Neural cell (in vitro differentiated cells): ENCODE data around the gene PSPN. TPM values are rescaled to one million over a fixed set of nuclear protein-coding genes. Genes with fewer than 3 reads are reported as not detected.
A peak's percentile ranks its signal among the peaks of the same experiment; 100 is the strongest.

ENCODE experiments used
- H2AFZ ChIP-seq: fragments of 200-600, 300-800 bp; sonication (generic), shearing (Covaris generic); 2 replicates; pipeline ENCODE4 v1.6.0; 2014; ENCODE audit warnings: low read depth, mild to moderate bottlenecking, antibody characterized with exemption, low read length, moderate library complexity
- H3F3A ChIP-seq: fragments of 200-600 bp; shearing (Covaris generic); 2 replicates; pipeline ENCODE4 v1.6.1; 2016; ENCODE audit warnings: mild to moderate bottlenecking, moderate library complexity, mixed read lengths, antibody characterized with exemption, low read length; ENCODE audit not compliant: insufficient read depth, poor library complexity, severe bottlenecking
- H3K27ac ChIP-seq: fragments of 200-600, 300-800 bp; sonication (generic), shearing (Covaris generic); 2 replicates; pipeline ENCODE4 v1.5.1; 2014; ENCODE audit warnings: mild to moderate bottlenecking, low read length, moderate library complexity
- H3K27me3 ChIP-seq: fragments of 300-800, 200-600 bp; sonication (generic), shearing (Covaris generic); 2 replicates; pipeline ENCODE4 v1.6.0; 2014; ENCODE audit warnings: mild to moderate bottlenecking, low read depth, low read length, moderate library complexity; ENCODE audit not compliant: insufficient read depth
- H3K36me3 ChIP-seq: fragments of 300-800, 200-600 bp; sonication (generic), shearing (Covaris generic); 2 replicates; pipeline ENCODE4 v1.5.1; 2014; ENCODE audit warnings: mild to moderate bottlenecking, antibody characterized with exemption, low read length, moderate library complexity; ENCODE audit not compliant: insufficient read depth
- H3K4me2 ChIP-seq: fragments of 300-800, 200-600 bp; sonication (generic), shearing (Covaris generic); 2 replicates; pipeline ENCODE4 v1.6.0; 2014; ENCODE audit warnings: mild to moderate bottlenecking, low read length
- H3K4me3 ChIP-seq: fragments of 300-800, 200-600 bp; sonication (generic), shearing (Covaris generic); 2 replicates; pipeline ENCODE4 v1.5.1; 2014; ENCODE audit warnings: mild to moderate bottlenecking, low read length, moderate library complexity
- H3K79me2 ChIP-seq: fragments of 200-600 bp; shearing (Covaris generic); replicated peaks from 2 replicates; pipeline ENCODE4 v1.6.0; 2014; ENCODE audit warnings: mild to moderate bottlenecking, low read length, moderate library complexity; ENCODE audit not compliant: insufficient read depth
- H3K9ac ChIP-seq: fragments of 300-800, 200-600 bp; sonication (generic), shearing (Covaris generic); 2 replicates; pipeline ENCODE4 v1.6.1; 2016; ENCODE audit warnings: mild to moderate bottlenecking, low read length, mixed read lengths
- H3K9me2 ChIP-seq: fragments of 200-600 bp; shearing (Covaris generic); 2 replicates; pipeline ENCODE4 v1.6.1; 2016; ENCODE audit warnings: mild to moderate bottlenecking, low read length, mixed read lengths; ENCODE audit not compliant: insufficient read depth
- H3K9me3 ChIP-seq: fragments of 200-600, 300-800 bp; sonication (generic), shearing (Covaris generic); 2 replicates; pipeline ENCODE4 v1.6.1; 2016; ENCODE audit warnings: mild to moderate bottlenecking, mixed run types, low read length, moderate library complexity, mixed read lengths
- H4K20me1 ChIP-seq: fragments of 200-600 bp; shearing (Covaris generic); 2 replicates; pipeline ENCODE4 v1.6.1; 2016; ENCODE audit warnings: mild to moderate bottlenecking, mixed run types; ENCODE audit not compliant: insufficient read depth
- EP300 ChIP-seq: fragments of 450-650 bp; conservative IDR thresholded peaks from 2 replicates; pipeline ENCODE4 v1.6.1; 2014; ENCODE audit warnings: antibody characterized with exemption, mild to moderate bottlenecking, moderate library complexity; ENCODE audit not compliant: poor library complexity, severe bottlenecking
- EZH2 ChIP-seq: fragments of 200-600, 300-800 bp; shearing (Covaris generic), sonication (generic); IDR thresholded peaks from 2 replicates; pipeline ENCODE4 v1.6.1; 2014; ENCODE audit warnings: antibody characterized with exemption, low read length, borderline replicate concordance, mild to moderate bottlenecking; ENCODE audit not compliant: insufficient read depth, poor library complexity, severe bottlenecking
- RAD21 ChIP-seq: fragments of 450-650 bp; conservative IDR thresholded peaks from 2 replicates; pipeline ENCODE4 v1.6.1; 2014; ENCODE audit warnings: antibody characterized with exemption, mild to moderate bottlenecking, moderate library complexity
- TAF1 ChIP-seq: IDR thresholded peaks from 2 replicates; pipeline ENCODE4 v1.6.1; 2012; ENCODE audit warnings: low read depth
- polyA plus RNA-seq: library from polyadenylated mRNA; depleted of rRNA; stranded (reverse); fragments of >200 nt; gene quantifications from 2 replicates; pipeline ENCODE4 v1.2.3, GENCODE V29; 2014
- TF ChIP-seq, protein P1 (sequence below): fragments of 450-650 bp; IDR thresholded peaks from 2 replicates; pipeline ENCODE4 v1.5.1; 2014; ENCODE audit warnings: antibody characterized with exemption, mild to moderate bottlenecking, moderate library complexity; ENCODE audit not compliant: poor library complexity, severe bottlenecking
- TF ChIP-seq, protein P2 (sequence below): IDR thresholded peaks from 2 replicates; pipeline ENCODE4 v1.6.1; 2012; ENCODE audit warnings: borderline replicate concordance

PSPN gene
- polyA plus RNA-seq, 1 donor from 2014 or later: 1.5 TPM

DNA sequence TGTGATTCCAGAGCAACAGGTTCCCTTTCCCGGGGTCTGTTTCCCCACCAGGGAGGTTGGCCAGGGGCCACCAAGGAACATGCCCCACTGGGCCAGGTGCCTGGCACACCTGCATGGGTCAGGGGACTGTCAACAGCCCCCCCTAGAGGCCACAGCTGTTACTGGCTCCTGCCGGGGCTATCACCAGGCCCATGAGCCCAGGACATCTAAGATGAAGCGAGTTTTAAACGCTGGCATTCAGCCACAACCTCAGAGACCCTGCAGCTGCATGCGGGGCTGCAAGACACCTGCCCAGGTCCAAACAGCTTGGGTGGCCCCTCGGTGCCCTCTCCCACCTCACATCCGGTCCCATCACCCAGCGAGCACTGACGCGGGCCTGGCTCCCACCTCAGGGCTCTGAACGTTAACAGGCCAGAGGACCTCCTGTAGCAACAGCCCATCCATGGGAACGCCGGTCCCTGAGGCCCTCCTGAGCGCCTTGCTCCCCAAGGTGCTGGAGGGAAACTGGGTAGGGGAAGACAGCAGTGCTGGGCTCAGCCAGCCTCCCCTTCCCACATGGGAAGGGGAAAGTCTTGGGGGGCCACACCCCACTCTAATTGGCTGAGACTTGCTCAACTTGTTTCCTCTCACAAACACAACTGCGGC is 36.8 kb upstream of the PSPN start:
- no peaks in the 10 kb centered on the region for H3K9me3 ChIP-seq
- H3K27me3 ChIP-seq: no peaks in the 10 kb centered on the region
- H3K79me2 ChIP-seq: no peaks in the 10 kb centered on the region
- H2AFZ ChIP-seq: no peak overlapping the region
- H3K36me3 ChIP-seq: no peaks in the 10 kb centered on the region
- H3K4me2 ChIP-seq: no peak overlapping the region
- TF ChIP-seq EP300: no peak
- TF ChIP-seq, protein P1, sequence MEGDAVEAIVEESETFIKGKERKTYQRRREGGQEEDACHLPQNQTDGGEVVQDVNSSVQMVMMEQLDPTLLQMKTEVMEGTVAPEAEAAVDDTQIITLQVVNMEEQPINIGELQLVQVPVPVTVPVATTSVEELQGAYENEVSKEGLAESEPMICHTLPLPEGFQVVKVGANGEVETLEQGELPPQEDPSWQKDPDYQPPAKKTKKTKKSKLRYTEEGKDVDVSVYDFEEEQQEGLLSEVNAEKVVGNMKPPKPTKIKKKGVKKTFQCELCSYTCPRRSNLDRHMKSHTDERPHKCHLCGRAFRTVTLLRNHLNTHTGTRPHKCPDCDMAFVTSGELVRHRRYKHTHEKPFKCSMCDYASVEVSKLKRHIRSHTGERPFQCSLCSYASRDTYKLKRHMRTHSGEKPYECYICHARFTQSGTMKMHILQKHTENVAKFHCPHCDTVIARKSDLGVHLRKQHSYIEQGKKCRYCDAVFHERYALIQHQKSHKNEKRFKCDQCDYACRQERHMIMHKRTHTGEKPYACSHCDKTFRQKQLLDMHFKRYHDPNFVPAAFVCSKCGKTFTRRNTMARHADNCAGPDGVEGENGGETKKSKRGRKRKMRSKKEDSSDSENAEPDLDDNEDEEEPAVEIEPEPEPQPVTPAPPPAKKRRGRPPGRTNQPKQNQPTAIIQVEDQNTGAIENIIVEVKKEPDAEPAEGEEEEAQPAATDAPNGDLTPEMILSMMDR: peak; percentile 37
- no peaks in the 10 kb centered on the region for H3K9me2 ChIP-seq
- H3K9ac ChIP-seq: no peak overlapping the region
- H3F3A ChIP-seq: no peaks in the 10 kb centered on the region
- H3K4me3 ChIP-seq: no peak overlapping the region
- no peaks in the 10 kb centered on the region for H4K20me1 ChIP-seq
- no peak overlapping the region for H3K27ac ChIP-seq

DNA sequence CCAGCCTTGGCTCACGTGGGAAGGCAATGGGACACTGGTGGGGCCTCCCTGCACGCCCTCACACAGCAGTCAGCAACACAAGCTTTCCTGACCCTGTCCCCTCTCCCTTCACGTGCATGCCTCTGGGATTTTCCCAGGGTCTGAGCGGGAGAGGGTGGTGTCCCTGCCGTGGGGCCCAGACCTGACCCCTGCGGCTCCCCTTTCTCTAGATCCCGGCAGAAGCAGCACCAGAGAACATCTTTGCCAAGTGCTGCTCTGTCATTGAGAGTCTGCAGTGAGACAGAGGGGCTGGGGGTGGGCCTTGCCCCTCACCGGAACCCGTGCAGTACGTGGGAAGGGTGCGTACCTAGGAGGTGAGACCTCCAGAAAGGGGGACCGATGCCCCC is 36.3 kb upstream of the PSPN start:
- no peak overlapping the region for H3K27ac ChIP-seq
- H4K20me1 ChIP-seq: no peaks in the 10 kb centered on the region
- H3K9me2 ChIP-seq: no peaks in the 10 kb centered on the region
- no peaks in the 10 kb centered on the region for H3K27me3 ChIP-seq
- H3K4me2 ChIP-seq: no peak overlapping the region
- TF ChIP-seq, protein P1: no peak
- TF ChIP-seq EZH2 (no peak), TAF1 (no peak)
- TF ChIP-seq, protein P2, sequence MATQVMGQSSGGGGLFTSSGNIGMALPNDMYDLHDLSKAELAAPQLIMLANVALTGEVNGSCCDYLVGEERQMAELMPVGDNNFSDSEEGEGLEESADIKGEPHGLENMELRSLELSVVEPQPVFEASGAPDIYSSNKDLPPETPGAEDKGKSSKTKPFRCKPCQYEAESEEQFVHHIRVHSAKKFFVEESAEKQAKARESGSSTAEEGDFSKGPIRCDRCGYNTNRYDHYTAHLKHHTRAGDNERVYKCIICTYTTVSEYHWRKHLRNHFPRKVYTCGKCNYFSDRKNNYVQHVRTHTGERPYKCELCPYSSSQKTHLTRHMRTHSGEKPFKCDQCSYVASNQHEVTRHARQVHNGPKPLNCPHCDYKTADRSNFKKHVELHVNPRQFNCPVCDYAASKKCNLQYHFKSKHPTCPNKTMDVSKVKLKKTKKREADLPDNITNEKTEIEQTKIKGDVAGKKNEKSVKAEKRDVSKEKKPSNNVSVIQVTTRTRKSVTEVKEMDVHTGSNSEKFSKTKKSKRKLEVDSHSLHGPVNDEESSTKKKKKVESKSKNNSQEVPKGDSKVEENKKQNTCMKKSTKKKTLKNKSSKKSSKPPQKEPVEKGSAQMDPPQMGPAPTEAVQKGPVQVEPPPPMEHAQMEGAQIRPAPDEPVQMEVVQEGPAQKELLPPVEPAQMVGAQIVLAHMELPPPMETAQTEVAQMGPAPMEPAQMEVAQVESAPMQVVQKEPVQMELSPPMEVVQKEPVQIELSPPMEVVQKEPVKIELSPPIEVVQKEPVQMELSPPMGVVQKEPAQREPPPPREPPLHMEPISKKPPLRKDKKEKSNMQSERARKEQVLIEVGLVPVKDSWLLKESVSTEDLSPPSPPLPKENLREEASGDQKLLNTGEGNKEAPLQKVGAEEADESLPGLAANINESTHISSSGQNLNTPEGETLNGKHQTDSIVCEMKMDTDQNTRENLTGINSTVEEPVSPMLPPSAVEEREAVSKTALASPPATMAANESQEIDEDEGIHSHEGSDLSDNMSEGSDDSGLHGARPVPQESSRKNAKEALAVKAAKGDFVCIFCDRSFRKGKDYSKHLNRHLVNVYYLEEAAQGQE: no peak
- no peaks in the 10 kb centered on the region for H3K79me2 ChIP-seq
- H3K9me3 ChIP-seq: no peaks in the 10 kb centered on the region
- H3K4me3 ChIP-seq: no peak overlapping the region
- no peaks in the 10 kb centered on the region for H3K36me3 ChIP-seq
- no peak overlapping the region for H2AFZ ChIP-seq
- H3F3A ChIP-seq: no peaks in the 10 kb centered on the region
- H3K9ac ChIP-seq: no peak overlapping the region

DNA sequence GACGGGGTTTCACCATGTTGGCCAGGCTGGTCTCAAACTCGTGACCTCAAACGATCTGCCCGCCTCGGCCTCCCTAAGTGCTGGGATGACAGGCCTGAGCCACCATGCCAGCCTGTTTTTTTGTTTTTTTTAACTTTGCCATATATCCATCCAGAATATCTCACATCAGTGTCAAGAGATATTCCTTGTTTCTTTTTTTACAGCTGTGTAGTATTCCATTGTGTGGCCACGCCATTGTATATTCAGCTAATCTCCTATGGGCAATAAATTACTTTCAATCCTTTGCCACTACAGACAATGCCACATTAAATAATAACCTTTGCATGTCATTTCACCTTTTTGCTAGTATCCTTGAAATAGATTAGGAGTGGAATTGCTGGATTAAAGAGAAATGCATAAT is 33.6 kb upstream of the PSPN start:
- Histone ChIP-seq H3K79me2 (no peaks in the 10 kb centered on the region), H3K9ac (no peak overlapping the region), H3K4me2 (no peak overlapping the region), H3K36me3 (no peaks in the 10 kb centered on the region), H3K9me3 (no peaks in the 10 kb centered on the region), H3K9me2 (no peaks in the 10 kb centered on the region), H3K4me3 (no peak overlapping the region), H3F3A (no peaks in the 10 kb centered on the region), H3K27me3 (no peaks in the 10 kb centered on the region), H4K20me1 (no peaks in the 10 kb centered on the region), H3K27ac (no peak overlapping the region), H2AFZ (no peak overlapping the region)
- TF ChIP-seq EP300 (no peak), RAD21 (no peak)
